DND-41 (cell line): ENCODE data around the gene DIAPH2.

Experiments used
- CTCF ChIP-seq: IDR thresholded peaks from 2 replicates; pipeline ENCODE4 v1.5.1; 2012; ENCODE audit warnings: borderline replicate concordance, low read length, moderate library complexity, mild to moderate bottlenecking; ENCODE audit not compliant: poor library complexity, severe bottlenecking; ENCODE audit errors: extremely low read depth
- EZH2 ChIP-seq: IDR thresholded peaks from 3 replicates; pipeline ENCODE4 v1.6.1; 2012; ENCODE audit warnings: borderline replicate concordance, low read depth, mild to moderate bottlenecking, moderate library complexity, low read length, inconsistent platforms; ENCODE audit not compliant: severe bottlenecking

DNA sequence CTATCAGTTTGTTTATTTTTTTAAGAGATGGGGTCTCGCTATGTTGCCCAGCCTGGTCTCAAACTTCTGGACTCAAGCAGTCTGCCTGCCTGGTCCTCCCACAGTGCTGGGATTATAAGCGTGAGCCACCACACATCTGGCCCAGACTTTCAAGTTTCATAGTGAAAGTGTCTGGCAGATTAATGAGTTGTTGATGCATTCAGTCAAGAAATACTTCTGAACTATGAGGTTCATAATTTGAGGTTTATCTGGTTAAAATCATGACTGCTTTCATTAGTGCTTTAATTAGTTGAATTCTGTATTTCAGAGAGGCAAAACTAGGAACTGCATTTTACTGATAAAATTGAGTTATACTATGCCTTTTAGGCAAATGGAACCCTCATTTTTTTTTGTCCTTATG, 837.7 kb downstream of the DIAPH2 start:
- TF ChIP-seq EZH2 (no peak), CTCF (no peak)
